NCI-H510A (cell line): ENCODE measurements around the gene LRTM2.

Experiments used
- DNase-seq: peaks from one replicate; lab custom pipeline; 2025; lab: John Stamatoyannopoulos, UW

LRTM2 gene

DNA sequence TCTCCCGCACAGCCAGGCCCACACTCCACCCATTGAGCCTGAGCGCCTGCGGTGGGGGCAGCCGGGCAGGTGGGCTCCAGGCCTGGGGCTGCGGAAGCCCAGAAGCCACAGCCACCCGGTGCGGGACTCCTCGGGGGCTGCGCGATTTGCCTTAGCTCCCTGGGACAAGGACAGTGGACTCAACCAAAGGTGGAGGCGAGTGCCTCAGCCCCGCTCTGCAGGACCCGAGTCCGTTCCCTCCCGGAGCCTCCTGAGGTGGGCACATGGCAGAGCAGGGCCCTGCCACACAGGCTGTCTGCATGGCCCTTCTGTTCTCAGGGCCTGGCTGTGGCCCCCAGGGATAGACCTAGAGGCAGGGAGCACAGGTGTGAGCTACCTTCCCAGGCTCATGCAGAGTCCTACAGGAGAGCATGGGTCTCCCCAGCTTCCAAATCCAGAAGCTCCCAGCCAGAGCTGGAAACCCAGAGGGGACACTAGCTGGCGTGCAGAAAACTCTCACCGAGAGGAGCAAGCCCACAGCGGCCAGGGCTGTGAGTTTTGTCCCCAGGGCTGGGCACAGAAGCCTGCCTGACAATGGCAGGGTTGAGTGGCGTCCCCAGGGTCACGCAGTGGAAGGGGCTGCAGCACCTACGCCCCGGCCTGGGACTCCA is 22.2 kb upstream of the LRTM2 start:
- no peak for DNase-seq

DNA sequence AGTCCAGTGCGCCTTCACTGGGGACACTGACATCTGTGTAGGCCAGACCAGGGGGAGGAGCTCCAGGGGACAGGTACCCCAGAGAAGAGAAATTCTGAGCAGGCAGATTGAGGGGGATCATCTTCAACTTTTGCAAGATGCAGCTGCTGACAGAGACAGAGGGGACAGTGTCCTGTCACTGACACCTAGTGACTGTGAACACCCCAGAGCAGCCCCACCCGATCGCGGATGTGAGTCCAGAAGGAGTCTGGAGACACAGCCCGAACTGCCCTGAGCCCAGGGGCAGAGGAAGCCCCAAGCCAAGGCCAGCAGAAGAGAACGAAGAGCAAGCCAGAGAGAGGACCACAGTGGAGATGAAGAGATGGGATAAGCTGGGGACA is 21.7 kb upstream of the LRTM2 start:
- DNase-seq: no peak

DNA sequence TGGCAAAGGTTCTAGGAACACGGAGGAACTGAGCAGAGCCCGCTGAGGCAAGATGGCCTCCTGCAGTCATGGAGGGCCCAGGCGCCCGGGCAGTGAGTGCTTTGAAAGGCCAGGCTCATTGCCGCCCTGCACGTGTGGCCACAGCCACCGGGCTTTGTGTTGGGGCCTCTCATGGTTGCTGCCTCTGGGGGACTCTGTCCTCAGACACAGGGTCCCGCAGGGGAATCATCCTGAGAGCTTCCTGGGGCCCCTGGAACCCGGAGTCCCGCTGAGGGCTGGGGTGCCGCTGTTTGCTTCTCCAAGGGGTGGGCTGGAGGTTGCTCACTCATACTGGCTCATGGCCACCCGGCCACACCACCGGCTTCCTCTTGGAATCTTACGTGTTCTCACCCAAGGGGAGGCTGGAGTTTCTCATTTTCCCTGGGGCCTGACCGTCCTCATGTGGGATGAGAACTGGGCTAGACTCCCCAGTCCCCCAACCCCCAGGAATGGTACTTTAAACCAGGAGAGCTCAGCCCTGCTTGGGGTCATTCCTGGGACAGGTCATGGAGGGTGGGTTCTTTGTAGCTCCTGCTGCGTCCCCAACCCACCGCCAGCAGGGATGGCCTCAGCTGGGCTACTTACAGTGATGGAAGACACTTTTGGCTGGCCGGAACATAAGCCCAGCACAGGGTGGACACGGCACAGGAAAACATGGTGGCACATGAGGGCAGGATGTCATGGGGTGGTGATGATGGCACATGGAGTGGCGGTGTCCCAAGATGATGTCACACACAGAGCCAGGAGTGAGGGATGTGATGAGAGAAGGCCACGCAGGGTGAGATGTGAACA is 21.1 kb upstream of the LRTM2 start:
- no peak for DNase-seq

- DNase-seq: no peak
These were observed 20.4 kb upstream of the LRTM2 start for GRCh38 chr12:1799882-1800400.

DNA sequence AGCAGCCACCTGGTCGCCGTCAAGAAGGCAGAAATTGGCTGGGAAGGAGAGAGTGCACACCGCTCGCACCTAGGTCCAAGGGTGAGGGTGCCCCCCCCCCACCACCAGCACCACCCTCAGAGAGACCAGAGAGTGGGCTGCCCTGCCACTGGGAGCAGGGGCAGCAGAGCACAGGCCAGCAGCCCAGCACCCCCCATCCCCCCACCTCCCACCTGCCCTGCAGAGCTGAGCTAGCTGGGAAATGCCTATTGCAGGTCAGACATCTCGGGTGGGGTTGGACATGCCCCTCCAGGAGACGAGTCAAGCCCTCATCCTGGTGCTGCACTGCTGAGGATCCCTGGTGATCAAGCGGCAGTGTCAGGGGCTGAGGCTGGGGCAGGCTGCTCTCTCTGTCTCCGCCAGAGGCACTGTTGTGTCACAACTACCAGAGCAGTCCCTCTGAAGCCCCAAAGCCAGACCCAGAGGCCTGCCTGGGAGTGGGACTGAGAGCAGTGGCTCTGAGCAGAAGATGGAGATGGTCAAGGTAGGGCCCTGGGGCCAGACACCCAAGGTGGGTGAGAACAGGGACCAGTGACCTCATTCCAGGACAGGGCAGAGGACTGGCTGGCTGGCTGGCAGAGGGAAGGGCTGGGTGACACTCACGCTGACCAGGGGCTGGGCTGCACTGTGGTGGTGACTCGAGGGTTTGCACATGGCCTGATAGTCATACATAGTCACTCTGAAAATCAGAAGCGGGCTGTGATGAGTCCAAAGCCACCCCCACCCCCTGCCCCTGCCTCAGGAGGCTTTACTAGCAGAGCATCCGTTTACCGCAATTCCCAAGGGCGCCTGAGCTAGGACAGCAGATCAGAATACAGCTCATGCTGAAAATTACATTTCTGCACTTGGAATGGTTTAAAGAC is 19.7 kb upstream of the LRTM2 start:
- no peak for DNase-seq

DNA sequence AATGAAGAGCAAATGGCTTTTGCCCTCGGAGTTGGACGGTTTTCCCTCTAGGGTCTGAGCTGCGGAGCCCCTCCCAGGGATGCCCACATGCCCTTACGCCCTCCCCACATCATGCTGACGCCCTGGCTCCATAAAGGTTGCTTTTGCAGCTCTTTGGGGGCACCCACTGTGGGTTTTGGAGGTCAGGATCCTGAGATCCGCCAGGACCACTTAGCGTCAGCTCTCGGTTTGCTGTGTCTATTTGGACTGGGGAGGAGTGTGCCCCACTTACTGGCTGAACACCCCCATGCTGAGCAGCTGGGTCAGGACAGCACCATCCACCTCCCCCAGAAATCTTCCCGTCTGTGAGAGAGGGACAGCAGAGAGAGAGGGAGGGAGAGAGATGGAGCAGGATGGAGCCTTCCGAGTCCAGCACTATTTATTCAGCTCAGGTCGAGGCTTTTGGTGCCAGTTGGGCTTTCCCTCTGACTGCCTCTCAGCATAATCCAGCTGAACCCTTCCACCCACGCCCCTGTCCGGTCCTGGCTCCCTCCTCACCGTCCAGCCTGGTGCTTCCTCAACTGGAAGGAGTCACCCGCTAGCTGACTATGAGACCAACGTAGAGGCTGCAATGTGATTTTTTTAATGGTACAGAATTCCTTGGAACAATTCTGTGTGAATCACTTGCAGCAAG is 18.9 kb upstream of the LRTM2 start:
- no peak for DNase-seq

- DNase-seq: no peak
These were observed 16.6 kb upstream of the LRTM2 start for GRCh38 chr12:1803736-1804135.

- DNase-seq: peak; percentile 80
These were observed 15.6 kb upstream of the LRTM2 start for GRCh38 chr12:1804545-1805332.

GRCh38 chr12:1805441-1806081 is 14.8 kb upstream of the LRTM2 start:
- DNase-seq: no peak

DNA sequence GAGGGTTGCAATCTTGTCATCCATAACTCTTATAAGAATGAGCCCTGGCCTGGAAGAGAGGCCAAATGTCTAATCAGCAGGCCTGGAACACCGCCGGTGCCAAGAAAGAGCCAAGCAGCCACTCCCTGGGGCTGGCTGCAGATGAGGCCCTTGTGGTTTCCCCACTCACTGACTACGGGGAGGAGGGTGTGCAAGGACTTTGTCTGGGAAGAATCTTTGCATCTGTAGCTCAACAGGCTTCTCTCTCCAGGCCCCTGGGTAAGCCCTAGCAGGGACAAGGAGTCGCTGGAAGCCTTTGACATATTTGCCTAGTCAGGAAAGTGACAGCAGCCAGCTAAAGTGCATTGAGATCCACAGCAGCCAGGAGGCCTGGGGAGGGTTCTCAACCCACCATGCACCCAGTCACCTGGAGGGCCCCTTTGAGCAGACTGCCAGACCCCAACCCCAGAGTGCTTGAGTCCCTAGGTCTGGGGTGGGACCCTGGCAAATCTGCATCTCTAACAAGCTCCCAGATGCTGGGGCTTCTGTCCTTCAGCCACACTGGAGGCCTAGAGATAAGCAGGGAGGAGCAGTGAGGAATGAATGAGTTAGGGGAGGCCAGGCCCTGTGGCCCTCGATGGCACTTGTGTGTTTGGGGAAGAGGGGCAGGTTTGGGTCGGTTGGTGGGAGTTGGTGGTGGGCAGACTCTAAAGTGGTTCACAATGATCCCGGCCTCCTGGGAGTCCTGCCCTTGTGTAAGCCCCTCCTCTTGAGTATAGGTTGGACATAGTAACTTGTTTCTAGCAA is 13.9 kb upstream of the LRTM2 start:
- no peak for DNase-seq

DNA sequence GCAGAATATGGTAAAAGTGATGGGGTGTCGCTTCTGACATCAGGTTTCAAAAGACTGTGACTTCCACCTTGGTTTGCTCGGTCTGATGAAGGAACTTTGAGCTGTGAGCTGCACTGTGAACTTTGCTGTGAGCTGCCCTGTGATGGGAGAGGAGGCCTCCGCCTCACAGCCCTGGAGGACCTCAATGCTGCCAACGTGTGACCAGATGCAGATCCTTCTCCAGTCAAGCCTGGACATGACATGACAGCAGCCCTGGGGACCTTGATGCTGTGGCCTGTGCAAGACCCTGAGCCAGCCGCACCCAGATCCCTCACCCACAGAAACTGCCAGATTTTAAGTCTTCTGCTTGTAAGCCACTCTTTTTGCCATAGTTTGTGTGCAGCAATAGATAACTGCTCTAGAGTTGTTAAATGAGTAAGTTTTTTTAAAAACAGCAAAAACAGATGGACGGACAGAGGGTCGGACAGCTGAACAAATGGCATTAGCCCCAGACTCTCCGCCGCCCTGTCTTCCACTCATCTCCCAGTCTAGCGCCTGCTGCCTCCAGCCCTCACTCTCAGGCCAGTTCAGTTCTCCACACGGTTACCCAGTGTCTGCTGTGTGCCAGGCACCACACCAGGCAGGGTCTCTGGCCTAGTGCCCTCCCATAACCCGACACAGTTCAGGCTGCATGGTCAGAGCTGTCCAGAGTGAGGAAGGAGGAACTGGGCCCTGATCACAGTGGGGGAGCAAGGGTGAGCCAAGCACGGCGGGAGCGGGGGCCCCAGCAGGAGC is 13.1 kb upstream of the LRTM2 start:
- DNase-seq: no peak

- DNase-seq: no peak
These were observed 12.1 kb upstream of the LRTM2 start for GRCh38 chr12:1808036-1808797.

- DNase-seq: no peak
These were observed 11.4 kb upstream of the LRTM2 start for GRCh38 chr12:1808798-1809480.

DNA sequence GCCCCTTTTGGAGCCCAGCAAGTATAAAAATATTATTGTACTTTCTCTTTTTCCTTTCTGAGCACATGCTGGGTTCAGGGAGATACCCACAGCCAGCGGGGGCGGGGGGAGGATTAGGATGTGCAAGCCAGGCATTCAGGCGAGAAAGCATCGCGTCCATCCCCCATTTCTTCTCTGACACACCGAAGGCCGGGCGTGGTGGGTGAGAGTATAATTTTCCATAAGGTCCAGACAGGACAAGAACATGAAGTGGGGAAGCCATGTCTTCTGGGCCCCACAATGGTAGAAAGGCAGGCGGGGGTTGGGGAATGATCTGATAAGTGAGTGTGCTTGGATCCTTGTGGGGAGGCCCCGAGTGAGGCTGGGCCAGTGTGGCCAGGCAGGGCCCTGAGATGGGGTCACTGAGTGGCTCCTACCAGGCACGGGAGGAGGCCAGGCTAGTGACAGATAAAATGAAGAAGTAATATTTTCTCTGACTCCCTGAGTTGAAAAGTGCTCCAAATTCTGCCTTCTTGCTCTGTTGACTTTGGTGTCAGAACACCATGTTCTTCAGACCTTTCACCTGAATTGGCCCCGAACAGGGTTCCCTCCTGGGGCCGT is 10.7 kb upstream of the LRTM2 start:
- DNase-seq: no peak

DNA sequence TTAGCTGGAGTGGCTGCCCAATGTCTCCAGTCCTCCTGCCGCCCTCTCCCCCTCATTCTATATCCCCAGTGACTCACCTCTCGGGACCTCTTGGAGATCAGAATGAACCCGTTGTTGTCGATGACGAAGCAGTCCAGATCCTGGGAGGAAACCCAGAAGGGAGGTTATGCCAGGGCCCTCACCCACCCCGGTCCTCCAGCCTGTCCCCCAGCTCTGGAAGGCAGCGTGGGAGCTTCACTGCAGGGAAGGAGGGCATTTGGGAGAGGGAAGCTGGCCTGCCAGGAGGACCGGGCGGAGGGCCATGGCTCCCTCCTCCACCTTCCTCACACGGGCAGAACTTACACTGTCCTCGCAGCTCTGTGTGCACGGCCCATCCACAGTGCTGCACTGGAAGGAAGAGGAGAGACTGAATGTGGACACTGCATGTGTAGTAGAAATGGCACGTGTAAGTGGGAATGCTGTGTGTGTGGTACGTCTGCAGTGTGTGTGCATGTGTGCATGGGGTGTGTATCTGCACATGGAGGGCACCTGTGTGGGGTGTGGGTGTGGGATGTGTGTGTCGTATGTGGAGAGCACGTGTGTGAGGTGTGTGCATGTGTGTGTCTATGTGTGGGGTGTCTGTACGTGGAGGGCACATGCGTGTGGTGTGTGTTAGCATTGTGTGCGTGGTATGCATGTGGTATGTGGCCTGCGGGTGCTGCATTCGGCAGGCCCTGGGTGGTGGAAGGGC is 10.0 kb upstream of the LRTM2 start:
- DNase-seq: no peak

DNA sequence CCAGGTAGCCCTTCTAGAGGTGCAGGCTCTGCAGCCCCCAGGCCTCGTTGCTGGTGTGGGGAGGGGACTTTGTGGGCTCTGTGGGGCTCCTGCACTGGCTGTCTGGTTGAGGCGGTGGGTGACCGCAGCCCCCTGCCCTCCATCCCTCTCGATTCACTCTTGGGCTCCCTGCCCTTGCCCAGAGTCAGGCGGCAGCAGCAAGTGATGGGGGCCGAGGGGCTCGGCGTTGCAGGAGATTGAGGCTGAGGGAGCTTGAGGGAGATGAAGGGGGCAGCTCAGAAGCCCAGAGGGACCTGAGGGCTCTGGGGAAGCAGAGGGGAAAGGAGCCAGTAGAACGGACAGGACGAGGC is 9.5 kb upstream of the LRTM2 start:
- no peak for DNase-seq
